Lower lobe of right lung (tissue), 2 donors: ENCODE results near the gene VWA5B2. TPM values are rescaled to one million over a fixed set of nuclear protein-coding genes. Genes with fewer than 3 reads are reported as not detected.
A peak's percentile ranks its signal among the peaks of the same experiment; 100 is the strongest.

ENCODE experiments used
- ATAC-seq, 2 donors: fragments of 200-7000 bp; cut with Tn5 transposase; one replicate each; pipeline ENCODE4 v1.9.1; 2020 to 2022; ENCODE audit warnings: mild to moderate bottlenecking in 2 of 2, moderate library complexity in 2 of 2
- DNase-seq: peaks from one replicate; pipeline ENCODE4 v3.0.0-alpha.2; 2020
- H3K27ac ChIP-seq: fragments of 200-600 bp; one replicate; pipeline ENCODE4 v1.8.0; 2022
- H3K27me3 ChIP-seq: fragments of 200-600 bp; one replicate; pipeline ENCODE4 v1.8.0; 2022; ENCODE audit warnings: low read depth
- H3K36me3 ChIP-seq: fragments of 200-600 bp; one replicate; pipeline ENCODE4 v1.8.0; 2022; ENCODE audit warnings: mild to moderate bottlenecking
- H3K4me1 ChIP-seq: fragments of 200-600 bp; one replicate; pipeline ENCODE4 v1.8.0; 2022
- H3K4me3 ChIP-seq: fragments of 200-600 bp; one replicate; pipeline ENCODE4 v1.8.0; 2022; ENCODE audit warnings: mild to moderate bottlenecking
- H3K9me3 ChIP-seq: fragments of 200-600 bp; one replicate; pipeline ENCODE4 v1.8.0; 2022
- intact Hi-C: fragments of 100-400 bp; cut with DNase I; formaldehyde crosslinking; loops from one replicate; pipeline ENCODE4 v1.11.0; 2022
- total RNA-seq: library from RNA; stranded (reverse); fragmentation: NEBNext Ultra II Directional; extraction: Animal tissue kit (Norgen Biotek cat#: 25700); gene quantifications from one replicate; pipeline ENCODE4 v1.2.1, GENCODE V29; 2021
- TF ChIP-seq, protein P1 (sequence below): fragments of 200-600 bp; IDR thresholded peaks from one replicate; pipeline ENCODE4 v1.8.0; 2022; ENCODE audit warnings: antibody characterized with exemption, mild to moderate bottlenecking
- donor health status: DM: no; HTN: yes; CAD: no; lungs with severe emphysema.

The VWA5B2 gene
- total RNA-seq, 1 donor from 2014 or later, result 0.47 TPM

- peaks cover 4% of the 10 kb centered on the region for H3K4me1 ChIP-seq
- no peaks in the 10 kb centered on the region for H3K9me3 ChIP-seq
- no peak overlapping the region for H3K4me3 ChIP-seq
- no peak overlapping the region for H3K27ac ChIP-seq
- no peak for ATAC-seq
- peaks cover 18% of the 10 kb centered on the region for H3K27me3 ChIP-seq
- TF ChIP-seq, protein P1, sequence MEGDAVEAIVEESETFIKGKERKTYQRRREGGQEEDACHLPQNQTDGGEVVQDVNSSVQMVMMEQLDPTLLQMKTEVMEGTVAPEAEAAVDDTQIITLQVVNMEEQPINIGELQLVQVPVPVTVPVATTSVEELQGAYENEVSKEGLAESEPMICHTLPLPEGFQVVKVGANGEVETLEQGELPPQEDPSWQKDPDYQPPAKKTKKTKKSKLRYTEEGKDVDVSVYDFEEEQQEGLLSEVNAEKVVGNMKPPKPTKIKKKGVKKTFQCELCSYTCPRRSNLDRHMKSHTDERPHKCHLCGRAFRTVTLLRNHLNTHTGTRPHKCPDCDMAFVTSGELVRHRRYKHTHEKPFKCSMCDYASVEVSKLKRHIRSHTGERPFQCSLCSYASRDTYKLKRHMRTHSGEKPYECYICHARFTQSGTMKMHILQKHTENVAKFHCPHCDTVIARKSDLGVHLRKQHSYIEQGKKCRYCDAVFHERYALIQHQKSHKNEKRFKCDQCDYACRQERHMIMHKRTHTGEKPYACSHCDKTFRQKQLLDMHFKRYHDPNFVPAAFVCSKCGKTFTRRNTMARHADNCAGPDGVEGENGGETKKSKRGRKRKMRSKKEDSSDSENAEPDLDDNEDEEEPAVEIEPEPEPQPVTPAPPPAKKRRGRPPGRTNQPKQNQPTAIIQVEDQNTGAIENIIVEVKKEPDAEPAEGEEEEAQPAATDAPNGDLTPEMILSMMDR, result no peak
- DNase-seq, result no peak
- no peaks in the 10 kb centered on the region for H3K36me3 ChIP-seq
- intact Hi-C loops, result no loop called here
Measured at GRCh38 chr3:184223946-184224345, 5.4 kb upstream of the VWA5B2 start.

GRCh38 chr3:184227481-184227935, 1.9 kb upstream of the VWA5B2 start:
- peaks cover 18% of the 10 kb centered on the region for H3K4me1 ChIP-seq
- peak; percentile 34 to 56 for ATAC-seq
- H3K36me3 ChIP-seq, result no peaks in the 10 kb centered on the region
- DNase-seq, result no peak
- no peaks in the 10 kb centered on the region for H3K9me3 ChIP-seq
- no peak overlapping the region for H3K4me3 ChIP-seq
- H3K27me3 ChIP-seq, result peaks cover 50% of the 10 kb centered on the region
- TF ChIP-seq, protein P1, result peak; percentile 81
- intact Hi-C loops, result no loop called here
- no peak overlapping the region for H3K27ac ChIP-seq

DNA sequence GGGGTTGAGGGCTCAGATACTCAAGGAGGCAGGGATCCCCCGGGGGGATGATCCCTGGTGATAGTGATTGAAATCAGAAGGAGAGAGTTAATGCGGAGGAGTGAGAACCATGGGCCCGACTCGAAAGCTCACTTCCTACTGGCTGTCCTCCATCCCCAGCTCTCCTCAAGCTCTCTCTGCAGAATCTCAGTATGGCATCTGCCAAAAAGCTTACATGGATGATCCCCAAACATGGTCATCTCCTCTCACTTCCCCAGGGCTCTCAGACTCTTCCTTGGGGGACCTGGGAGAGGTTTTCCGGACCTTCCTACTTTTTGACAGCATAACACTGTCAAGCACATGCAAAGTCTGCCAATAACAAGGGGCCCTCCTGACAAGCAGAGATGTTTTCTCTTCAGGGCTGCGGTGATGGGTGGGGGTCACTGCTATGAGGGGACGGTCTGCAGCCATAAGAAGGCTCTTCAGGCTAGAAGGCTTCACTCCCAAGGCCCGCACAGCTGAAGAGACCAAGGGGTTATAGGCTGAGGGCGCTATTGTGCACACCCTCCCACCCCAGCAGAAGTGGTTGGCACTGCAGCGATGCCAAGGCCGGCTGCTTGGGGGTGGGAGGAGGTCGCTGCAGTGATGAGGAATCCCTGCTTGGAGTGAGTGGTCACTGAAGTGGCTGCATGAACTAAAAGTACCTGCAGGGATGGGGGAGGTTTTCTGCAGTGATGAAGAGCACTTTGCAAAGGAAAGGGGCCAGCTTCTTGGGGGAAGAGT, 828 bp upstream of the VWA5B2 start:
- H3K36me3 ChIP-seq, result no peaks in the 10 kb centered on the region
- intact Hi-C loops, result no loop called here
- peaks cover 18% of the 10 kb centered on the region for H3K4me1 ChIP-seq
- TF ChIP-seq, protein P1, result no peak
- H3K4me3 ChIP-seq, result peak overlapping the region; percentile 61
- DNase-seq (no peak), ATAC-seq (no peak)
- no peak overlapping the region for H3K27ac ChIP-seq
- no peaks in the 10 kb centered on the region for H3K9me3 ChIP-seq
- peaks cover 60% of the 10 kb centered on the region for H3K27me3 ChIP-seq

DNA sequence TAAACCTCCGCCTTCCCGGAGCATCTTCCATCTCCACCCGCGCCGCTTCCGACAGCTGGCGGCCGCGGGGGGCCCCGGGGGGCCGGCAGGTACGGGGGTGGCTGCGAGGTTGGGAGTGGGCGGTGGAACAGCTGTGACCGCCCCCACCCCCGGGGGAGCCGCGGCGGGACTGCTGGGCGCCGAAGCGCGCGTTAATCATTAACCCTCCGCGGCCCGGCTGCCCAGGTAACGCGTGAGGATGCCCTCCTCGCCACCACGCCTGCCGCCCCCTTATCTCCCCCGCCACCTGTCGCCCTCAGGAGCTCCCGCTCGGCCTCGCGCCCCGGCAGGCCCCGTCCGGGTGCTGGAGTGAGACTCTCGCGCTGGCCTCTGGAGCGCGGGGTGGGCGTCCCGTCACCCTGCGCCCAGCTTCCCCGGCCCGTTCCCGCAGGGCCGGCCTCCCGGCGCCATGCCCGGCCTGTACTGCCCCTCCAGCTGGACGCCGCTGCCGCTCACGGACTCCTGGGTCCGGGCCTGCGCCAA, 757 bp downstream of the VWA5B2 start:
- Histone ChIP-seq H3K36me3 (no peaks in the 10 kb centered on the region), H3K4me1 (peaks cover 18% of the 10 kb centered on the region), H3K4me3 (peak overlapping the region; percentile 61), H3K9me3 (no peaks in the 10 kb centered on the region), H3K27me3 (peaks cover 61% of the 10 kb centered on the region), H3K27ac (no peak overlapping the region)
- intact Hi-C loops, result no loop called here
- ATAC-seq (peak; percentile 4 to 16), DNase-seq (no peak)
- TF ChIP-seq, protein P1, result no peak

GRCh38 chr3:184230603-184231528, 1.5 kb downstream of the VWA5B2 start:
- H3K27ac ChIP-seq, result no peak overlapping the region
- TF ChIP-seq, protein P1, result no peak
- DNase-seq (no peak), ATAC-seq (peak; percentile 14 to 18)
- peaks cover 18% of the 10 kb centered on the region for H3K4me1 ChIP-seq
- H3K9me3 ChIP-seq, result no peaks in the 10 kb centered on the region
- intact Hi-C loops, result no loop called here
- peak overlapping the region; percentile 61 for H3K4me3 ChIP-seq
- H3K36me3 ChIP-seq, result no peaks in the 10 kb centered on the region
- H3K27me3 ChIP-seq, result peaks cover 57% of the 10 kb centered on the region
